H9 (cell line): Measurements from ENCODE around the gene TMEM198. TPM values are rescaled to one million over a fixed set of nuclear protein-coding genes. Genes with fewer than 3 reads are reported as not detected.

Source experiments
- DNase-seq: peaks from one replicate; pipeline ENCODE4 v3.0.0-alpha.2; 2017
- H2AFZ ChIP-seq: one replicate; pipeline ENCODE4 v1.6.1; 2013; ENCODE audit warnings: mild to moderate bottlenecking, low read length, control low read depth, moderate library complexity
- H2AK5ac ChIP-seq: 2 replicates; pipeline ENCODE4 v1.6.1; 2013; ENCODE audit warnings: low read length, control low read depth, mixed read lengths; ENCODE audit not compliant: insufficient read length
- H2BK120ac ChIP-seq: one replicate; pipeline ENCODE4 v1.6.1; 2013; ENCODE audit warnings: low read depth, mild to moderate bottlenecking, low read length, control low read depth, inconsistent platforms; ENCODE audit not compliant: poor library complexity, severe bottlenecking
- H2BK12ac ChIP-seq: 2 replicates; pipeline ENCODE4 v1.6.1; 2013; ENCODE audit warnings: low read length, control low read depth, mixed read lengths, low read depth; ENCODE audit not compliant: insufficient read length
- H2BK15ac ChIP-seq: 2 replicates; pipeline ENCODE4 v1.6.1; 2013; ENCODE audit warnings: low read depth, low read length, control low read depth
- H2BK20ac ChIP-seq: one replicate; pipeline ENCODE4 v1.6.1; 2013; ENCODE audit warnings: low read depth, mild to moderate bottlenecking, low read length, control low read depth, inconsistent platforms; ENCODE audit not compliant: poor library complexity, severe bottlenecking
- H2BK5ac ChIP-seq: 2 replicates; pipeline ENCODE4 v1.6.1; 2013; ENCODE audit warnings: low read length, control low read depth, mixed read lengths; ENCODE audit not compliant: insufficient read length
- H3K14ac ChIP-seq: 2 replicates; pipeline ENCODE4 v1.6.1; 2013; ENCODE audit warnings: low read length, control low read depth; ENCODE audit not compliant: insufficient read depth
- H3K18ac ChIP-seq: 2 replicates; pipeline ENCODE4 v1.6.1; 2013; ENCODE audit warnings: low read depth, mild to moderate bottlenecking, mixed read lengths, low read length, control low read depth; ENCODE audit not compliant: insufficient read length
- H3K23ac ChIP-seq: 2 replicates; pipeline ENCODE4 v1.6.1; 2013; ENCODE audit warnings: low read length, control low read depth, mixed read lengths, low read depth; ENCODE audit not compliant: insufficient read length
- H3K23me2 ChIP-seq: 2 replicates; pipeline ENCODE4 v1.6.1; 2013; ENCODE audit warnings: low read depth, mild to moderate bottlenecking, mixed read lengths, low read length, control low read depth; ENCODE audit not compliant: insufficient read length, poor library complexity, severe bottlenecking
- H3K27ac ChIP-seq: 2 replicates; pipeline ENCODE4 v1.5.1; 2013; ENCODE audit warnings: low read length, control low read depth, mixed read lengths, low read depth; ENCODE audit not compliant: insufficient read length
- H3K27me3 ChIP-seq: 2 replicates; pipeline ENCODE4 v1.6.1; 2013; ENCODE audit warnings: low read length, control low read depth, inconsistent platforms; ENCODE audit not compliant: insufficient read depth
- H3K4ac ChIP-seq: 2 replicates; pipeline ENCODE4 v1.6.1; 2013; ENCODE audit warnings: low read depth, mild to moderate bottlenecking, control low read depth, inconsistent platforms, low read length, moderate library complexity
- H3K4me1 ChIP-seq: 2 replicates; pipeline ENCODE4 v1.6.1; 2013; ENCODE audit warnings: low read length, control low read depth, inconsistent platforms; ENCODE audit not compliant: insufficient read depth
- H3K4me2 ChIP-seq: 2 replicates; pipeline ENCODE4 v1.6.1; 2013; ENCODE audit warnings: low read length, control low read depth, mixed read lengths; ENCODE audit not compliant: insufficient read length, insufficient read depth
- H3K56ac ChIP-seq: 2 replicates; pipeline ENCODE4 v1.6.1; 2013; ENCODE audit warnings: low read depth, mild to moderate bottlenecking, mixed read lengths, low read length, control low read depth; ENCODE audit not compliant: insufficient read length
- H3K79me1 ChIP-seq: 2 replicates; pipeline ENCODE4 v1.6.1; 2013; ENCODE audit warnings: low read depth, mild to moderate bottlenecking, moderate library complexity, low read length, control low read depth, inconsistent platforms; ENCODE audit not compliant: insufficient read depth, poor library complexity, severe bottlenecking
- H3K79me2 ChIP-seq: 2 replicates; pipeline ENCODE4 v1.6.1; 2013; ENCODE audit warnings: low read length, control low read depth, inconsistent platforms; ENCODE audit not compliant: insufficient read depth
- H3K9ac ChIP-seq: 2 replicates; pipeline ENCODE4 v1.6.1; 2013; ENCODE audit warnings: low read length, control low read depth, mixed read lengths; ENCODE audit not compliant: insufficient read length; ENCODE audit errors: extremely low read depth
- H3K9me3 ChIP-seq: one replicate; pipeline ENCODE4 v1.6.1; 2013; ENCODE audit warnings: low read depth, low read length, inconsistent platforms; ENCODE audit not compliant: control insufficient read depth
- H3T11ph ChIP-seq: one replicate; pipeline ENCODE4 v1.6.1; 2013; ENCODE audit warnings: mild to moderate bottlenecking, low read length, control low read depth, inconsistent platforms
- H4K20me1 ChIP-seq: one replicate; pipeline ENCODE4 v1.6.1; 2013; ENCODE audit not compliant: control insufficient read depth, insufficient read length, insufficient read depth
- H4K5ac ChIP-seq: 2 replicates; pipeline ENCODE4 v1.6.1; 2013; ENCODE audit warnings: low read depth, mild to moderate bottlenecking, mixed read lengths, low read length, control low read depth; ENCODE audit not compliant: insufficient read length
- H4K8ac ChIP-seq: replicated peaks from 2 replicates; pipeline ENCODE4 v1.6.1; 2013; ENCODE audit warnings: low read length, control low read depth, mixed read lengths, low read depth; ENCODE audit not compliant: insufficient read length
- H4K91ac ChIP-seq: 2 replicates; pipeline ENCODE4 v1.6.1; 2013; ENCODE audit warnings: low read depth, mild to moderate bottlenecking, moderate library complexity, mixed read lengths, low read length, control low read depth; ENCODE audit not compliant: insufficient read length
- H3K27ac Mint-ChIP-seq, 3 experiments: 2 replicates in 2 of 3; 3 replicates in 1 of 3; pipeline ENCODE4 v1.8.0; 2020 to 2021; ENCODE audit warnings: mixed read lengths in 3 of 3, mild to moderate bottlenecking in 1 of 3, moderate library complexity in 1 of 3
- H3K27me3 Mint-ChIP-seq: 2 replicates; pipeline ENCODE4 v1.8.0; 2021; ENCODE audit warnings: low read depth, mild to moderate bottlenecking, moderate library complexity, mixed read lengths
- H3K36me3 Mint-ChIP-seq, 3 experiments: 2 replicates in 2 of 3; 3 replicates in 1 of 3; pipeline ENCODE4 v1.8.0; 2020 to 2021; ENCODE audit warnings: low read depth in 3 of 3, mixed read lengths in 3 of 3; ENCODE audit not compliant: insufficient read depth in 1 of 3
- H3K4me1 Mint-ChIP-seq, 2 experiments: 2 replicates each; pipeline ENCODE4 v1.8.0; 2020; ENCODE audit warnings: mixed read lengths in 2 of 2
- H3K4me3 Mint-ChIP-seq, 2 experiments: 2 replicates in 1 of 2; 3 replicates in 1 of 2; pipeline ENCODE4 v1.8.0; 2020 to 2021; ENCODE audit warnings: mild to moderate bottlenecking in 2 of 2, mixed read lengths in 2 of 2, moderate library complexity in 1 of 2
- H3K9me3 Mint-ChIP-seq, 2 experiments: 2 replicates in 1 of 2; 3 replicates in 1 of 2; pipeline ENCODE4 v1.8.0; 2020; ENCODE audit warnings: mild to moderate bottlenecking in 2 of 2, mixed read lengths in 2 of 2, moderate library complexity in 1 of 2
- CTCF ChIP-seq: fragments of 200-600 bp; sonication (generic); conservative IDR thresholded peaks from 3 replicates; pipeline ENCODE4 v1.8.0; 2021; ENCODE audit warnings: antibody characterized with exemption, mild to moderate bottlenecking
- WGBS: extraction: QIAGEN DNeasy Blood & Tissue Kit; methylation state at CpG from one replicate; pipeline ENCODE4 v1.1.7; 2013; ENCODE audit warnings: missing lambda C conversion rate, low lambda C conversion rate, mixed read lengths; ENCODE audit not compliant: insufficient read length; ENCODE audit errors: extremely low coverage; 5-methylcytosine and 5-hydroxymethylcytosine counted together
- total RNA-seq: library from RNA; stranded (reverse); gene quantifications from 2 replicates; pipeline ENCODE4 v1.2.1, GENCODE V29; 2021

The TMEM198 gene
- total RNA-seq, 1 experiment from 2014 or later: 7.7 TPM

- WGBS: no CpG with 5 or more reads among the region's 61 CpGs
- H2BK5ac ChIP-seq: no peak overlapping the region
- H3K14ac ChIP-seq: no peak overlapping the region; the same call in 1 of the 2 replicates
- H3K36me3 Mint-ChIP-seq: no peaks in the 10 kb centered on the region; a peak in 2 of 7 replicates
- peaks cover 5% of the 10 kb centered on the region for H4K20me1 ChIP-seq
- H3K4ac ChIP-seq: no peak overlapping the region
- H2BK120ac ChIP-seq: no peak overlapping the region
- no peak overlapping the region for H4K8ac ChIP-seq
- H2BK20ac ChIP-seq: no peak overlapping the region
- no peak overlapping the region for H3K18ac ChIP-seq
- no peak for DNase-seq
- peaks cover 55% of the 10 kb centered on the region for H3K27me3 Mint-ChIP-seq
- H3T11ph ChIP-seq: no peak overlapping the region
- peaks cover 37 to 54% of the 10 kb centered on the region in 2 experiments for H3K4me1 Mint-ChIP-seq
- H3K4me2 ChIP-seq: peak overlapping the region; percentile 77
- no peak overlapping the region for H4K91ac ChIP-seq
- H3K27ac Mint-ChIP-seq: no peak overlapping the region
- TF ChIP-seq CTCF: no peak
- no peaks in the 10 kb centered on the region for H3K79me1 ChIP-seq
- peak overlapping the region; percentile 81 to 96 for H3K4me3 Mint-ChIP-seq
- no peak overlapping the region for H2BK12ac ChIP-seq
- peaks cover 12% of the 10 kb centered on the region; the same call in 1 of the 2 replicates for H3K4me1 ChIP-seq
- no peak overlapping the region for H3K27ac ChIP-seq
- H3K9me3 Mint-ChIP-seq: no peaks in the 10 kb centered on the region; a peak in 1 of 5 replicates
- H3K23me2 ChIP-seq: peaks cover 24% of the 10 kb centered on the region
- H3K9me3 ChIP-seq: no peaks in the 10 kb centered on the region
- peaks cover 15% of the 10 kb centered on the region; the same call in 1 of the 2 replicates for H3K27me3 ChIP-seq
- H2AK5ac ChIP-seq: no peak overlapping the region
- no peak overlapping the region for H4K5ac ChIP-seq
- no peak overlapping the region for H2BK15ac ChIP-seq
- no peak overlapping the region for H3K9ac ChIP-seq
- H3K23ac ChIP-seq: no peak overlapping the region
- H3K56ac ChIP-seq: no peak overlapping the region
- H3K79me2 ChIP-seq: no peaks in the 10 kb centered on the region
- H2AFZ ChIP-seq: no peak overlapping the region
These were observed 46.9 kb upstream of the TMEM198 start for GRCh38 chr2:219496825-219497494.
